ENCODE results near the gene TTN. TPM values are rescaled to one million over a fixed set of nuclear protein-coding genes. Genes with fewer than 3 reads are reported as not detected.

Gene TTN
- total RNA-seq, 4 donors from 2014 or later: 0.21 to 2.1 (median 0.76) TPM

DNA sequence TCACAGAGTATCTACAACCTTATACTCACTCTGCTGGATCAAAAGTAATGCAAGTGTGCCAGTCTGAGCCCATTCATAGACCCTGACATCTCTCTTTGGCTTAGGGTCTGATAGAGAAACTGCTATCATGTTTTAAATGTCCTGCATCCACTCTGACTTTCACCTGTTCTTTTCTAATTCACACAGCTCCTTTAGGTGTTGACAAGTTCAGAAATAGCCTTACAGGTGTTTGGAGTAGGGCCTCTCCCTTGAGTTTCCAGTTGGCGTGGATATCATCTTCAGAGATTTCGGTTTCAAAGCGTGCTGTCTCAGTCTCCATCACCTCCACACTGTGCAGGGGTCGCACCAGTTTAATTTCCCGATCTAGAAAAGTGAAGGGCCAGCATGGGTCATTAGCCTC, 176.6 kb downstream of the TTN start:
- no peak overlapping the region for H3K27ac ChIP-seq
- H3K36me3 ChIP-seq: no peaks in the 10 kb centered on the region
- TF ChIP-seq, protein P1, sequence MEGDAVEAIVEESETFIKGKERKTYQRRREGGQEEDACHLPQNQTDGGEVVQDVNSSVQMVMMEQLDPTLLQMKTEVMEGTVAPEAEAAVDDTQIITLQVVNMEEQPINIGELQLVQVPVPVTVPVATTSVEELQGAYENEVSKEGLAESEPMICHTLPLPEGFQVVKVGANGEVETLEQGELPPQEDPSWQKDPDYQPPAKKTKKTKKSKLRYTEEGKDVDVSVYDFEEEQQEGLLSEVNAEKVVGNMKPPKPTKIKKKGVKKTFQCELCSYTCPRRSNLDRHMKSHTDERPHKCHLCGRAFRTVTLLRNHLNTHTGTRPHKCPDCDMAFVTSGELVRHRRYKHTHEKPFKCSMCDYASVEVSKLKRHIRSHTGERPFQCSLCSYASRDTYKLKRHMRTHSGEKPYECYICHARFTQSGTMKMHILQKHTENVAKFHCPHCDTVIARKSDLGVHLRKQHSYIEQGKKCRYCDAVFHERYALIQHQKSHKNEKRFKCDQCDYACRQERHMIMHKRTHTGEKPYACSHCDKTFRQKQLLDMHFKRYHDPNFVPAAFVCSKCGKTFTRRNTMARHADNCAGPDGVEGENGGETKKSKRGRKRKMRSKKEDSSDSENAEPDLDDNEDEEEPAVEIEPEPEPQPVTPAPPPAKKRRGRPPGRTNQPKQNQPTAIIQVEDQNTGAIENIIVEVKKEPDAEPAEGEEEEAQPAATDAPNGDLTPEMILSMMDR (IDR thresholded peaks at IDR 0.05): no peak
- TF ChIP-seq POLR2AphosphoS5 (IDR thresholded peaks at IDR 0.05): no peak
- TF ChIP-seq EP300 (IDR thresholded peaks at IDR 0.05): no peak
- no peak for TF ChIP-seq POLR2A (IDR thresholded peaks at IDR 0.05)
- no peaks in the 10 kb centered on the region for H3K9me3 ChIP-seq
- H3K4me3 ChIP-seq: no peak overlapping the region
- 91% methylated on average over 5 of the region's 5 CpGs for WGBS
- no peak for DNase-seq (ENCODE audit: low spot score in 2 of 2)
- H3K27me3 ChIP-seq: no peaks in the 10 kb centered on the region
- no peaks in the 10 kb centered on the region for H3K4me1 ChIP-seq

DNA sequence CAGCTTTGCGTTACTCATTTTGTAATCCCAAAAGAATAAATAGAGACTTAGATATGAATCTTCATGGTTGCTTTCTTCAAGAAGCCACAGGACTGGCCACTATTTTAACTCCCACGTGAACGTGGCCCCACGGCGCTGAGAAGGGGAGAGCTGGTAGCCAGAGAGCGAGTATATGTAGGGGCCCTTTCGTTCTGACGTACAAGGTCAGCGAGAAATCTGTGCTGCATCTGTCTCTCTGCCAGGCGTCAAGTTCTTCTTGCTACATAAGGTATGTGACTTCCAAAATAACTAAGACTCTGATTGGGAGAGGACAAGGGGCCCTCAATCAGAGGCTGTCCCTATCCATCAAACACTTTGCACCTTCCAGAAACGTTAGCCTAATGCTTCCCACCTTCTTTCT, 177.8 kb downstream of the TTN start:
- DNase-seq (ENCODE audit: low spot score in 2 of 2): no peak
- H3K27ac ChIP-seq: no peak overlapping the region
- WGBS: 88% methylated on average over 11 of the region's 11 CpGs
- no peak overlapping the region for H3K4me3 ChIP-seq
- TF ChIP-seq, protein P1 (IDR thresholded peaks at IDR 0.05): no peak
- TF ChIP-seq EP300 (IDR thresholded peaks at IDR 0.05) (no peak), POLR2A (IDR thresholded peaks at IDR 0.05) (no peak), POLR2AphosphoS5 (IDR thresholded peaks at IDR 0.05) (no peak)
- H3K9me3 ChIP-seq: no peaks in the 10 kb centered on the region
- no peaks in the 10 kb centered on the region for H3K36me3 ChIP-seq
- H3K4me1 ChIP-seq: no peaks in the 10 kb centered on the region
- H3K27me3 ChIP-seq: no peaks in the 10 kb centered on the region

DNA sequence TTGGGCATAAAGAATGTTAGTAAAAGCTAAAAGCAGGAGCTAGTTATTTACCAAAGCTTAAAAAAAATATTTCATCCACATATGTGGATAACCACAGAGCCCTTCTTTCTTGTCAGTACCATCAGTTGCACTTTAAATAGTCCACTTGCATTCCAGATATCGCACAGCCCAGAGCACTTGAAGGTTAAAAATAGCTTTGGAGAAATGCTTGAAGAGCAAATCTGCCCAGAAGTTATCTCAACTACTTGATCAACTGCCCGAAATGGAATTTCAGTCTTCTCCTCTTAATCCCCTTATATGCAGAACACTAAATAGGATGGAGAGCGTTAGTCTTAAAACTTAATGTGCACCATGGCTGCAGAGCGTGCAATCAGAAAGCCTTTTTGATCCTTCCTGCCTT, 178.6 kb downstream of the TTN start:
- H3K9me3 ChIP-seq: no peaks in the 10 kb centered on the region
- H3K36me3 ChIP-seq: no peaks in the 10 kb centered on the region
- WGBS: 65% methylated on average over 4 of the region's 4 CpGs
- no peak overlapping the region for H3K4me3 ChIP-seq
- H3K27ac ChIP-seq: no peak overlapping the region
- no peaks in the 10 kb centered on the region for H3K27me3 ChIP-seq
- no peak for TF ChIP-seq POLR2AphosphoS5 (IDR thresholded peaks at IDR 0.05)
- TF ChIP-seq, protein P1 (IDR thresholded peaks at IDR 0.05): no peak
- TF ChIP-seq POLR2A (IDR thresholded peaks at IDR 0.05): no peak
- no peak for TF ChIP-seq EP300 (IDR thresholded peaks at IDR 0.05)
- no peaks in the 10 kb centered on the region for H3K4me1 ChIP-seq
- DNase-seq (ENCODE audit: low spot score in 2 of 2): no peak

DNA sequence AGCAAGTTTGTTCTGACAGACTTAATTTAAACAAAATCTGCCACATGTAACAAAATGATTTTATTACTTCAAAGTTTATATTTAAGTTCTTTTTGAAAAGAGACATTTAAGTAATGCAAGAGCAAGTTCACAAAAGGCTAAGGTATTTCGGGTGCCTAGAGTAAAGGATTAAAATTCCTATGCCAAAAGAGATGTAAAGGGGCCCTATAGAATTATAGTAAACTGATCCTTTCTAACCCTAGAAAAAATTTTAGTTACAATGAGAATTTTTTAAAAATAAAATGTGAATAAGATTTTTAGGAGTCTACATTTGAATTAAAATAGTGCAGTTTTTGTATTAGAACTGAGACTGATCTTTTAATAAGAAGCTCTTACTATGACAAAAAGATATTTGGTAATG, 179.8 kb downstream of the TTN start:
- Histone ChIP-seq H3K4me1 (no peaks in the 10 kb centered on the region), H3K27me3 (no peaks in the 10 kb centered on the region), H3K36me3 (no peaks in the 10 kb centered on the region), H3K9me3 (no peaks in the 10 kb centered on the region), H3K4me3 (no peak overlapping the region), H3K27ac (no peak overlapping the region)
- 47% methylated on average over 1 of the region's 1 CpG for WGBS
- TF ChIP-seq, protein P1 (IDR thresholded peaks at IDR 0.05): no peak
- DNase-seq (ENCODE audit: low spot score in 2 of 2): no peak

DNA sequence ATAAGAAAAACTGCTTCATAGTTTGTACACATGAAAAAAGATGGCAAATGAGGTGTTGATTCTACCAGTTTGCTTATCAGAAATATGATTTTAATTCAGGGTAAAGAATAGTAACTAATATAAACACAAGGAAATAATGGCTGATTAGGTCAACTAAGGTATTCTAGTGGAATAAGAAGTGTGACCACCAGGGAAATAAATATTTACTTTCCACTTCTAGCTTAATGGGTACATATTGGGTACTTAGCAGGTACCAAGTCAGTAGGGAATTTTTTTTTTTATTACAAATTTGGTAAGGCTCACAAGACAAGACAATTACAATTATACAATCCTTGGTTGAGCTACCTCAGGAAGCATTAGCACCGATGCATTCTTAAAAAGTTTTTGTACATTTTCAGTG, 191.3 kb downstream of the TTN start:
- Histone ChIP-seq H3K4me1 (no peaks in the 10 kb centered on the region), H3K9me3 (no peaks in the 10 kb centered on the region), H3K27me3 (no peaks in the 10 kb centered on the region), H3K36me3 (peaks cover 26% of the 10 kb centered on the region), H3K27ac (no peak overlapping the region), H3K4me3 (no peak overlapping the region)
- 93% methylated on average over 1 of the region's 1 CpG for WGBS
- TF ChIP-seq POLR2A (IDR thresholded peaks at IDR 0.05): no peak
- no peak for TF ChIP-seq POLR2AphosphoS5 (IDR thresholded peaks at IDR 0.05)
- TF ChIP-seq EP300 (IDR thresholded peaks at IDR 0.05): no peak
- TF ChIP-seq, protein P1 (IDR thresholded peaks at IDR 0.05): no peak
- no peak for DNase-seq (ENCODE audit: low spot score in 2 of 2)

All from suprapubic skin (tissue), 4 donors.